ENCODE data around the gene TMEM203. TPM values are rescaled to one million over a fixed set of nuclear protein-coding genes. Genes with fewer than 3 reads are reported as not detected.

TMEM203 gene
- total and polyA plus RNA-seq, 2 of the 13 experiments (the other 11 are each of a cell fraction or from before 2014, with no cell fraction given) = 23.4 to 36.7 TPM

- TF ChIP-seq ZNF512B (CRISPR knock-in tag; IDR thresholded peaks at IDR 0.05; ENCODE audit: borderline replicate concordance) (no peak), MAZ (IDR thresholded peaks at IDR 0.05; ENCODE audit: borderline replicate concordance, low read depth, low read length) (no peak; the same call in 1 of the 2 replicates), MAZ (CRISPR knock-in tag; IDR thresholded peaks at IDR 0.05; ENCODE audit: low read depth) (peak; percentile 85), SALL2 (CRISPR knock-in tag; IDR thresholded peaks at IDR 0.05) (peak; percentile 81; the same call in 1 of the 2 replicates), ATRX (CRISPR knock-in tag; IDR thresholded peaks at IDR 0.05; ENCODE audit: borderline replicate concordance) (no peak; the same call in 1 of the 2 replicates), ZNF550 (CRISPR knock-in tag; IDR thresholded peaks at IDR 0.05; ENCODE audit: borderline replicate concordance) (0 out of 2 replicates have a peak, but pooled peaks have one; percentile 31), TEF (CRISPR knock-in tag; IDR thresholded peaks at IDR 0.05) (no peak), ZNF878 (CRISPR knock-in tag; IDR thresholded peaks at IDR 0.05) (no peak), ZBTB44 (CRISPR knock-in tag; IDR thresholded peaks at IDR 0.05) (0 out of 2 replicates have a peak, but pooled peaks have one; percentile 12), HOMEZ (CRISPR knock-in tag; IDR thresholded peaks at IDR 0.05; ENCODE audit: low read depth) (peak; percentile 23; the same call in 1 of the 2 replicates), PAXIP1 (CRISPR knock-in tag; conservative IDR thresholded peaks at IDR 0.05) (peak; percentile 12; the same call in 1 of the 2 replicates), ZFP37 (CRISPR knock-in tag; IDR thresholded peaks at IDR 0.05; ENCODE audit: borderline replicate concordance) (no peak), ZNF607 (CRISPR knock-in tag; IDR thresholded peaks at IDR 0.05; ENCODE audit: borderline replicate concordance) (peak; percentile 85; the same call in 1 of the 2 replicates), TEAD3 (CRISPR knock-in tag; optimal IDR thresholded peaks at IDR 0.05; ENCODE audit: borderline replicate concordance) (peak; percentile 81)
Observed at GRCh38 chr9:137188490-137189296, 16.8 kb downstream of the TMEM203 start, which contains the start of the genes ANAPC2 and SSNA1 (continued).
